HEK293T (cell line): ENCODE data around the gene PPY.
"Not testable (repeated sequence)": the region's sequence is repeated elsewhere in the genome, so short reads cannot be mapped to it uniquely, and the experiment has no call there.

Source experiments
- CTCF ChIA-PET: fragments of 350-600 bp; formaldehyde crosslinking; extraction: SDS; loops from one replicate; lab custom pipeline; 2021; ENCODE audit warnings: antibody characterized with exemption, inconsistent platforms; lab: Yijun Ruan, JAX
- POLR2A ChIA-PET: fragments of 350-600 bp; formaldehyde crosslinking; extraction: SDS; loops from one replicate; lab custom pipeline; 2020; ENCODE audit warnings: antibody characterized with exemption, inconsistent platforms; lab: Yijun Ruan, JAX
- DNase-seq: peaks from one replicate; pipeline ENCODE4 v3.0.0; 2012; ENCODE audit warnings: mixed read lengths; ENCODE audit errors: extremely low spot score
- ARNT ChIP-seq: fragments of 450-650 bp; IDR thresholded peaks from 2 replicates; pipeline ENCODE4 v1.6.1; 2017; ENCODE audit warnings: mild to moderate bottlenecking
- BHLHE40 ChIP-seq: fragments of 450-650 bp; IDR thresholded peaks from 2 replicates; pipeline ENCODE4 v1.6.1; 2016; ENCODE audit warnings: mild to moderate bottlenecking, moderate library complexity, borderline replicate concordance
- CTBP1 ChIP-seq: fragments of 450-650 bp; IDR thresholded peaks from 2 replicates; pipeline ENCODE4 v1.6.1; 2016; ENCODE audit warnings: borderline replicate concordance
- ELF4 ChIP-seq: fragments of 450-650 bp; IDR thresholded peaks from 2 replicates; pipeline ENCODE4 v1.6.1; 2017; ENCODE audit warnings: antibody characterized with exemption
- FOXA1 ChIP-seq: fragments of 450-650 bp; IDR thresholded peaks from 2 replicates; pipeline ENCODE4 v1.6.1; 2016; ENCODE audit warnings: mild to moderate bottlenecking
- FOXK2 ChIP-seq: fragments of 450-650 bp; IDR thresholded peaks from 2 replicates; pipeline ENCODE4 v1.6.1; 2016; ENCODE audit warnings: mild to moderate bottlenecking
- FOXM1 ChIP-seq: fragments of 450-650 bp; IDR thresholded peaks from 2 replicates; pipeline ENCODE4 v1.6.1; 2017; ENCODE audit warnings: mild to moderate bottlenecking, borderline replicate concordance
- HDGF ChIP-seq: fragments of 450-650 bp; IDR thresholded peaks from 2 replicates; pipeline ENCODE4 v1.6.1; 2017; ENCODE audit warnings: antibody characterized with exemption, borderline replicate concordance
- L3MBTL2 ChIP-seq: fragments of 450-650 bp; conservative IDR thresholded peaks from 2 replicates; pipeline ENCODE4 v1.6.1; 2016; ENCODE audit warnings: mild to moderate bottlenecking
- LEF1 ChIP-seq: fragments of 450-650 bp; IDR thresholded peaks from 2 replicates; pipeline ENCODE4 v1.6.1; 2017; ENCODE audit warnings: mild to moderate bottlenecking, borderline replicate concordance
- NFRKB ChIP-seq: fragments of 450-650 bp; IDR thresholded peaks from 2 replicates; pipeline ENCODE4 v1.6.1; 2016; ENCODE audit warnings: mild to moderate bottlenecking, moderate library complexity
- PKNOX1 ChIP-seq: fragments of 450-650 bp; IDR thresholded peaks from 2 replicates; pipeline ENCODE4 v1.6.1; 2016
- SP1 ChIP-seq: fragments of 450-650 bp; IDR thresholded peaks from 2 replicates; pipeline ENCODE4 v1.6.1; 2017
- SUZ12 ChIP-seq: fragments of 450-650 bp; IDR thresholded peaks from 2 replicates; pipeline ENCODE4 v1.6.1; 2016; ENCODE audit warnings: mild to moderate bottlenecking
- TARDBP ChIP-seq: fragments of 450-650 bp; IDR thresholded peaks from 2 replicates; pipeline ENCODE4 v1.6.1; 2016
- ZNF384 ChIP-seq: fragments of 450-650 bp; IDR thresholded peaks from 2 replicates; pipeline ENCODE4 v1.6.1; 2016

The PPY gene

GRCh38 chr17:43928609-43929008 lies 13.7 kb downstream of the PPY start:
- CTCF ChIA-PET = interaction anchor here (0.6 to 1.0 kb wide), 4 partner anchors 15 to 218 kb away, joined by 3 to 10 read pairs (median 6); no protein-coding TSS in a partner anchor

GRCh38 chr17:43927929-43928328 lies 14.3 kb downstream of the PPY start:
- ChIA-PET CTCF (interaction anchor here (0.6 to 1.0 kb wide), 4 partner anchors 16 to 219 kb away, joined by 3 to 10 read pairs (median 6); no protein-coding TSS in a partner anchor), POLR2A (interaction anchor here (1.0 kb wide), 1 partner anchor 10 kb away, joined by 3 read pairs; no protein-coding TSS in a partner anchor)
- not testable (repeated sequence) for DNase-seq

More at GRCh38 chr17:43928609-43929008, 13.7 kb downstream of the PPY start:
- TF ChIP-seq FOXA1 = no peak
- no peak for TF ChIP-seq FOXM1
- no peak for TF ChIP-seq FOXK2
- no peak for TF ChIP-seq SP1
- TF ChIP-seq ELF4 = no peak
- TF ChIP-seq NFRKB = no peak
- DNase-seq = no peak
- POLR2A ChIA-PET = interaction anchor here (1.0 kb wide), 1 partner anchor 9 kb away, joined by 3 read pairs; no protein-coding TSS in a partner anchor

- TF ChIP-seq ZNF384 (no peak), LEF1 (no peak), ARNT (no peak), FOXM1 (no peak), CTBP1 (no peak), NFRKB (no peak), TARDBP (no peak), SUZ12 (no peak), HDGF (no peak), BHLHE40 (no peak)
- no peak for DNase-seq
- ChIA-PET POLR2A (interaction anchor here (1.4 kb wide), 1 partner anchor 19 kb away, joined by 3 read pairs; no protein-coding TSS in a partner anchor), CTCF (no interaction called here)
Observed at GRCh38 chr17:43927060-43927864, 15.0 kb downstream of the PPY start.

- ChIA-PET POLR2A (interaction anchor here (2.6 kb wide), 1 partner anchor 13 kb away, joined by 9 read pairs; no protein-coding TSS in a partner anchor), CTCF (interaction anchor here (1.1 to 1.6 kb wide), 2 partner anchors 19 to 244 kb away, joined by 3 to 5 read pairs; no protein-coding TSS in a partner anchor)
- TF ChIP-seq NFRKB (no peak), PKNOX1 (no peak), SUZ12 (no peak), BHLHE40 (no peak), TARDBP (no peak), CTBP1 (no peak), LEF1 (no peak), HDGF (no peak), FOXA1 (no peak), SP1 (no peak)
- DNase-seq = no peak
Observed at GRCh38 chr17:43924558-43924957, 17.7 kb downstream of the PPY start.

GRCh38 chr17:43920500-43921095 lies 21.7 kb downstream of the PPY start:
- TF ChIP-seq ZNF384 (no peak), SP1 (no peak), CTBP1 (no peak), LEF1 (no peak), SUZ12 (no peak), HDGF (no peak), FOXK2 (no peak), TARDBP (no peak), NFRKB (no peak), ELF4 (no peak), FOXA1 (no peak), BHLHE40 (no peak), PKNOX1 (no peak), ARNT (no peak), FOXM1 (no peak), L3MBTL2 (no peak)
- DNase-seq = no peak
- CTCF ChIA-PET = interaction anchor here (0.6 kb wide), 1 partner anchor 20 kb away, joined by 3 read pairs; no protein-coding TSS in a partner anchor
- POLR2A ChIA-PET = interaction anchor here (1.2 kb wide), 1 partner anchor 18 kb away, joined by 3 read pairs; no protein-coding TSS in a partner anchor

- CTCF ChIA-PET = interaction anchor here (1.0 kb wide), 1 partner anchor 10 kb away, joined by 4 read pairs; no protein-coding TSS in a partner anchor
- POLR2A ChIA-PET = no interaction called here
- TF ChIP-seq LEF1 (no peak), ARNT (no peak), BHLHE40 (no peak), FOXA1 (no peak), SP1 (no peak)
- DNase-seq = no peak
Observed at GRCh38 chr17:43918026-43918389, 24.3 kb downstream of the PPY start.
